IPS DF 6.9 (cell line): Measurements from ENCODE around the gene FRG2B.
"Not testable (repeated sequence)": the region's sequence is repeated elsewhere in the genome, so short reads cannot be mapped to it uniquely, and the experiment has no call there.

Experiments
- DNase-seq: peaks from one replicate; pipeline ENCODE4 v3.0.0-alpha.2; 2013; ENCODE audit warnings: low read depth, low spot score
- H3K27ac ChIP-seq: one replicate; pipeline ENCODE4 v1.5.1; 2013; ENCODE audit warnings: low read length, control low read depth
- H3K27me3 ChIP-seq: 2 replicates; pipeline ENCODE4 v1.6.1; 2013; ENCODE audit warnings: mild to moderate bottlenecking, low read length; ENCODE audit not compliant: control insufficient read depth, insufficient read depth
- H3K36me3 ChIP-seq: 2 replicates; pipeline ENCODE4 v1.6.1; 2013; ENCODE audit warnings: low read length; ENCODE audit not compliant: control insufficient read depth, insufficient read depth
- H3K4me1 ChIP-seq: 2 replicates; pipeline ENCODE4 v1.6.1; 2013; ENCODE audit warnings: low read length; ENCODE audit not compliant: control insufficient read depth, insufficient read depth
- H3K4me3 ChIP-seq: 2 replicates; pipeline ENCODE4 v1.5.1; 2013; ENCODE audit warnings: mild to moderate bottlenecking, low read length
- H3K9me3 ChIP-seq: 2 replicates; pipeline ENCODE4 v1.6.1; 2013; ENCODE audit warnings: low read length, inconsistent platforms; ENCODE audit not compliant: control insufficient read depth, insufficient read depth
- WGBS: extraction: QIAGEN DNeasy Blood & Tissue Kit; methylation state at CpG from one replicate; pipeline ENCODE4 v1.1.7; 2013; ENCODE audit warnings: mixed read lengths, missing lambda C conversion rate; ENCODE audit not compliant: insufficient read length, insufficient coverage; 5-methylcytosine and 5-hydroxymethylcytosine counted together

FRG2B gene

GRCh38 chr10:133626695-133627094, at the start of gene FRG2B:
Gene FRG2B (minus strand): TSS chr10:133626795. CDS start chr10:133626742, 53 bp downstream.
- not testable (repeated sequence) for H3K4me3 ChIP-seq, H3K27ac ChIP-seq, DNase-seq, H3K9me3 ChIP-seq, H3K4me1 ChIP-seq, H3K36me3 ChIP-seq, H3K27me3 ChIP-seq
- no CpG with 5 or more reads among the region's 10 CpGs for WGBS

GRCh38 chr10:133667446-133667845, 40.9 kb upstream of the FRG2B start:
- not testable (repeated sequence) for H3K4me3 ChIP-seq, H3K9me3 ChIP-seq, H3K27me3 ChIP-seq, H3K4me1 ChIP-seq, H3K27ac ChIP-seq, H3K36me3 ChIP-seq, DNase-seq
- WGBS, result no CpG with 5 or more reads among the region's 40 CpGs

- H3K27me3 ChIP-seq, H3K36me3 ChIP-seq, DNase-seq, H3K4me3 ChIP-seq, H3K27ac ChIP-seq, H3K9me3 ChIP-seq, H3K4me1 ChIP-seq: not testable (repeated sequence)
- WGBS, result no CpG with 5 or more reads among the region's 4 CpGs
Measured at GRCh38 chr10:133663544-133664160, 37.1 kb upstream of the FRG2B start.

- not testable (repeated sequence) for H3K4me1 ChIP-seq, H3K27ac ChIP-seq, H3K9me3 ChIP-seq, H3K4me3 ChIP-seq, DNase-seq, H3K36me3 ChIP-seq, H3K27me3 ChIP-seq
- no CpG with 5 or more reads among the region's 2 CpGs for WGBS
Measured at GRCh38 chr10:133661122-133661521, 34.5 kb upstream of the FRG2B start.

GRCh38 chr10:133660516-133660915, 33.9 kb upstream of the FRG2B start:
- WGBS, result no CpG with 5 or more reads among the region's 6 CpGs
- not testable (repeated sequence) for H3K27ac ChIP-seq, H3K4me3 ChIP-seq, DNase-seq, H3K36me3 ChIP-seq, H3K27me3 ChIP-seq, H3K4me1 ChIP-seq, H3K9me3 ChIP-seq

- DNase-seq, H3K27me3 ChIP-seq, H3K9me3 ChIP-seq, H3K4me3 ChIP-seq, H3K36me3 ChIP-seq, H3K4me1 ChIP-seq, H3K27ac ChIP-seq: not testable (repeated sequence)
- WGBS, result no CpG with 5 or more reads among the region's 4 CpGs
Measured at GRCh38 chr10:133657276-133657675, 30.7 kb upstream of the FRG2B start.

- H3K4me1 ChIP-seq, H3K27ac ChIP-seq, H3K36me3 ChIP-seq, DNase-seq, H3K27me3 ChIP-seq, H3K4me3 ChIP-seq, H3K9me3 ChIP-seq: not testable (repeated sequence)
- WGBS, result no CpG with 5 or more reads among the region's 22 CpGs
Measured at GRCh38 chr10:133648872-133649455, 22.4 kb upstream of the FRG2B start.

GRCh38 chr10:133647075-133647748, 20.6 kb upstream of the FRG2B start:
- not testable (repeated sequence) for H3K27ac ChIP-seq, DNase-seq, H3K4me1 ChIP-seq, H3K27me3 ChIP-seq, H3K36me3 ChIP-seq, H3K9me3 ChIP-seq, H3K4me3 ChIP-seq
- WGBS, result no CpG with 5 or more reads among the region's 18 CpGs

GRCh38 chr10:133637846-133638235, 11.2 kb upstream of the FRG2B start:
- H3K27me3 ChIP-seq, H3K4me1 ChIP-seq, H3K4me3 ChIP-seq, H3K9me3 ChIP-seq, H3K36me3 ChIP-seq, H3K27ac ChIP-seq, DNase-seq: not testable (repeated sequence)
- no CpG with 5 or more reads among the region's 30 CpGs for WGBS

- whole genome bisulfite sequencing, result no CpG with 5 or more reads among the region's 35 CpGs
- H3K4me1 ChIP-seq, H3K27ac ChIP-seq, DNase-seq, H3K9me3 ChIP-seq, H3K27me3 ChIP-seq, H3K4me3 ChIP-seq, H3K36me3 ChIP-seq: not testable (repeated sequence)
Measured at GRCh38 chr10:133637202-133637845, 10.7 kb upstream of the FRG2B start.
